Renal cortical epithelial cell (primary cell): ENCODE results near the gene ZDHHC8. TPM values are rescaled to one million over a fixed set of nuclear protein-coding genes. Genes with fewer than 3 reads are reported as not detected.

Source experiments
- DNase-seq: peaks from one replicate; pipeline ENCODE4 v3.0.0-alpha.2; 2011; ENCODE audit warnings: low read depth
- total RNA-seq: library from RNA; depleted of rRNA; stranded (reverse); fragments of >200 nt; gene quantifications from 2 replicates; pipeline ENCODE4 v1.2.3, GENCODE V29; 2014

Gene ZDHHC8
- total RNA-seq, 1 donor from 2014 or later: 35.3 TPM

GRCh38 chr22:20130319-20130718 lies 1.3 kb upstream of the ZDHHC8 start:
- DNase-seq: no peak

- peak; percentile 28 for DNase-seq
Measured at GRCh38 chr22:20130731-20131596, 640 bp upstream of the ZDHHC8 start.

- DNase-seq: no peak
Measured at GRCh38 chr22:20131859-20132685, 468 bp downstream of the ZDHHC8 start.

GRCh38 chr22:20132686-20133246 lies 1.2 kb downstream of the ZDHHC8 start:
- DNase-seq: no peak

- DNase-seq: no peak
Measured at GRCh38 chr22:20133930-20134549, 2.4 kb downstream of the ZDHHC8 start.

GRCh38 chr22:20135265-20135664 lies 3.7 kb downstream of the ZDHHC8 start:
- DNase-seq: no peak

- no peak for DNase-seq
Measured at GRCh38 chr22:20135806-20136602, 4.4 kb downstream of the ZDHHC8 start.

GRCh38 chr22:20136603-20136873 lies 4.9 kb downstream of the ZDHHC8 start:
- no peak for DNase-seq

- no peak for DNase-seq
Measured at GRCh38 chr22:20137113-20137512, 5.5 kb downstream of the ZDHHC8 start.

GRCh38 chr22:20137671-20138416 lies 6.2 kb downstream of the ZDHHC8 start:
- no peak for DNase-seq

GRCh38 chr22:20138417-20138738 lies 6.8 kb downstream of the ZDHHC8 start:
- DNase-seq: no peak

GRCh38 chr22:20138868-20139267 lies 7.3 kb downstream of the ZDHHC8 start:
- DNase-seq: no peak

GRCh38 chr22:20139391-20140106 lies 7.9 kb downstream of the ZDHHC8 start:
- no peak for DNase-seq

- no peak for DNase-seq
Measured at GRCh38 chr22:20140107-20140445, 8.5 kb downstream of the ZDHHC8 start.

GRCh38 chr22:20140521-20140964 lies 8.9 kb downstream of the ZDHHC8 start:
- no peak for DNase-seq

- peak; percentile 86 for DNase-seq
Measured at GRCh38 chr22:20141186-20142077, 9.8 kb downstream of the ZDHHC8 start.

- DNase-seq: no peak
Measured at GRCh38 chr22:20142711-20143621, 11.4 kb downstream of the ZDHHC8 start.
